Left cardiac atrium (tissue), 4 donors: ENCODE results near the gene RHNO1. TPM values are rescaled to one million over a fixed set of nuclear protein-coding genes. Genes with fewer than 3 reads are reported as not detected.

ENCODE experiments used
- ATAC-seq, 2 donors: fragments of 200-7000 bp; cut with Tn5 transposase; one replicate each; pipeline ENCODE4 v1.9.1; 2020; ENCODE audit warnings: mild to moderate bottlenecking in 2 of 2, moderate library complexity in 2 of 2
- DNase-seq: peaks from one replicate; pipeline ENCODE4 v3.0.0-alpha.2; 2020
- intact Hi-C, 2 donors: fragments of 100-400 bp; cut with DNase I; formaldehyde crosslinking; loops; one replicate each; pipeline versions ENCODE4 v1.14.1 to v1.15.1; 2022 to 2023
- long read RNA-seq: library from polyadenylated mRNA; unstranded; transcript quantifications from one replicate; pipeline ENCODE4 v2.0.0, GENCODE V29; 2021
- total RNA-seq, 2 donors: library from RNA; stranded (reverse); fragmentation: NEBNext Ultra II Directional; extraction: Animal tissue kit (Norgen Biotek cat#: 25700); gene quantifications; one replicate each; pipeline ENCODE4 v1.2.1, GENCODE V29; 2021
- donor health status: DM: no; HTN: yes; CAD: no.
- donor health status: DM: no; HTN: yes; CAD: no; lungs with severe emphysema.
- donor health status: DM: yes; HTN: yes; CAD: no.
- donor health status: Dilated cardiomyopathy.

Gene RHNO1
- 1 to 10 TPM; 7.2 to 9.4 TPM for total RNA-seq
- long read RNA-seq, transcript RHNO1-204 (3 exons, 1,870 nt), result major isoform, 11 of 17 reads
- long read RNA-seq, partial matches to known transcripts, result 1 of 17 reads
- long read RNA-seq, other reads (novel, unspliced or antisense), result 0 of 17 reads

DNA sequence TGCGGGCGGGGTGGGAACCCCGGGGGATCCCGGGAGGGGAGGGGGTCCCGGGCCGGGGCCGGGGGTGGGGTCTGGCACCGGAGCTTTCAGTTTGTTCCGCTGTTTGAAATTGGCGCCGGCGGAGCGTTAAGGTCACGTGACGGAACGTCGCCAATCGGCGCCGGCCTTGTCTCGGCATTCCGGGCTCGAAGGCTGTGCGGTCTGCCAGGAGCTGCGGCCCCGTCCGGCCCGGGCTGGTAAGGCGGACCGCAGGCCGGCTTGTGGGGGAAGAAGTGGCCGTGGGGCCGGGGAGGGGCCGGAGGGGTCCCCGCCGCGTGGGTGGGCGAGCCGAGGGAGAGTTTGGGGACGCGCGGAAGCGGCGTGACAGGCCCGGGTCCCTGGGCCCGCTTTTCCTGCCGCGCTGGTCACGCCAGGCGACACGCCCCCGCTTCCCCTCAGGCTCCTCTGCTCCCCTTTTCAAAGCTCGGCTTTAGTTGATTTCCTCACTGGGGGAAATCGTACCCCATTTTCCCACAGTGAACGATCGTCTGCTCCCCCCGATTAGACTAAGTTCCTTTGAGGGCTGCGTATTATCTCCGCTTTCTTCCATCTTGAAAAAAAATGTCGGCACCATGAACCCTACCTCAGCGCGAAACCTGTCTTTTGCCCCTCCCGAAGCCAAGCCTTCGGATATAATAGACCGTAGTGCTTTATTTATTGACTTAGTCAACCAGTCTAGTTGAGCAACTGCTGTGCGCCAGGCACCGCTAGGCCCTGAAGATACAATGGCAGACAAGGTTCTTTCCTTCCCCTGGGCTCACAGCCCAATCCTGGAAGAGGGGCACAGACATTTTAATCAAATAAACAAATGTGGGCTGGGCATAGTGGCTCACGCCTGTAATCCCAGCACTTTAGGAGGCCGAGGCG, at the start of gene RHNO1, which contains the start of gene FOXM1:
TSS of gene RHNO1 (plus strand) at position 177 of the 906 bp plus-strand sequence. CDS start 8,144 bp downstream, outside the sequence.
TSS of gene FOXM1 (minus strand) at position 128 of the 906 bp plus-strand sequence. CDS start 2,696 bp downstream, outside the sequence.
- intact Hi-C loops, result no loop called here
- DNase-seq (peak; percentile 92), ATAC-seq (peak; percentile 97 to 98)

DNA sequence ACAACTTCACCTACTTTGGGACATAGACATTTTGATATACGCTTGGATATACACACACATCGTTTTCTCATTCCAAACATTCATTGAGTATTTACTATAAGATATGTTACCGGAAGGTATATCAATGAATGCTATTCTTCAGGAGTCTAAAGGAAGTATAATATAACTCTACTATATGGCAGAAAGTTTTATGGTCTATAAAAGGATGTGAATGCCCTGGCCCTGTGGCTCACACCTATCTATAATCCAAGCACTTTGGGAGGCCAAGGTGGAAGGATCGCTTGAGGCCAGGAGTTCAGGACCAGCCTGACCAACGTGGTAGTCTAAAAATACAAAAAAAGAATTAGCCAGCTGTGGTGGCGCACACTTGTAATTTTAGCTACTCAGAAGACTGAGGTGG, 47.7 kb upstream of the RHNO1 start:
- DNase-seq (no peak), ATAC-seq (no peak)
- intact Hi-C loops, result no loop called here

DNA sequence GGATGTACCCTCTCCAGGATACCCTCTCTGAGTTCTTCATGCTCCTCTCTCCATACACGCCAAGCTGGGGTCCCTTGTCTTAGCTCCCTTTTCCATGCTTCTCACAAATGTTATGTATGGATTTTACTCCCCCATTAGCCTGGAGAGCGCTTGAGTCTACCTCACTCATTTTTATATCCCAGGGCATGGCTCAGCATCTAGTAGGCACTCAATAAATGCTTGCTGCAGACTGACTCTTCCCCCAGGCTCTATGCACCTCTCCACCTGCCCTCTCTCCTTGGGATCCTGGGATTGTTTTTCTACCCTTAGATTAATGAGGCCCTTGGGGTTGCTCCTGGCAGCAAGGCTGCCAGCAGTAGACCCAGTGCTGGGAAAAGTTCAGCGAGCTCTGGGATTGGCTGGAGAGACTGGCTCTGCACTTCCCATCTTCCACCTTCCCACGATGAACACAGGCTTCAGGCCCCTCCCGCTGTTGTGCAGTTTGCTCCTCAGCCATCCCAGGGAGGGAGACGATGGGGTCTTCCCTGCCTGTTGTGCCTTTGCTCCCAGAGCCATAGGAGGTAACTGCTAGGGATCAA, 44.4 kb upstream of the RHNO1 start:
- intact Hi-C loops, result no loop called here
- ATAC-seq (no peak), DNase-seq (no peak)

DNA sequence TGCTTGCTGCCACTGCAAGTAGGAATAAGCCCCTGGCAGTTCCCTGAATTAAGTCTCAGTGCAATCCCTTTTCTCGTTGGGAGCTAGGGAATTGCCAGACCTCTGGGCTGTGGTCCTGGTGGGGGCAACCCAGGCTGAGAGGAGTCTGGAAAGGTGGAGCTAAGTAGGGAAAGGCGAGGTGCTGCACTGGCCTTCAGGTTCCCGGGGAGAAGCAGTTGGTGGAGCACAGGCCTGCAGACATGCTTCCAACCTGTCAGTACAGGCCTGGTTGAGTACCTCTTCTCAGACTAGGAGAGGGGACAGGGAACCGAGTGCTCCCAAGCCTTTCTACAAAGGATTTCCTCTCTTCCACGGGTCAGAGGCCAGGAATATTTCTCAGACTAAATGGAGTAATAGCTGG, 43.7 kb upstream of the RHNO1 start:
- no peak for ATAC-seq

DNA sequence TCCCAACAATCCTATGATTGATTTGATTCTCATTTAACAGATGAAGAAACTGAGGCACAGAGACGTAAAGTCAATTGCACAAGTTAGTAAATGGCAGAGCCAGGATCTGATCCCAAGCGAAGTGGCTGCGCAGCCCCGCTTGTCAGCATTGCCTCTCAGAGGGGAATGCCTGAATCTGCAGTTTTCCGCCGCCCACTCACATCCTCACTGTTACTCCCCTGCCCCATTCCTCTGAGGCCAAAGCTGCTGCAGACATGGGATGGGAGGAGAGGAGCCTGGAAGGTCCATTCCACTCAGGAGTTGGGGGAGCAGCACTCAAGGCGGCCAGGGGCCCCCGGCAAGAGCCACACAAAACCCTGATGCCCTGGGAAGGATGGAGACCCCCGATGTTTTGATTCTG, 43.2 kb upstream of the RHNO1 start:
- DNase-seq (no peak), ATAC-seq (peak; percentile 25 to 47)
- intact Hi-C loops, result no loop called here

More for the DNA sequence above, 43.7 kb upstream of the RHNO1 start:
- DNase-seq, result no peak
- intact Hi-C loops, result no loop called here

DNA sequence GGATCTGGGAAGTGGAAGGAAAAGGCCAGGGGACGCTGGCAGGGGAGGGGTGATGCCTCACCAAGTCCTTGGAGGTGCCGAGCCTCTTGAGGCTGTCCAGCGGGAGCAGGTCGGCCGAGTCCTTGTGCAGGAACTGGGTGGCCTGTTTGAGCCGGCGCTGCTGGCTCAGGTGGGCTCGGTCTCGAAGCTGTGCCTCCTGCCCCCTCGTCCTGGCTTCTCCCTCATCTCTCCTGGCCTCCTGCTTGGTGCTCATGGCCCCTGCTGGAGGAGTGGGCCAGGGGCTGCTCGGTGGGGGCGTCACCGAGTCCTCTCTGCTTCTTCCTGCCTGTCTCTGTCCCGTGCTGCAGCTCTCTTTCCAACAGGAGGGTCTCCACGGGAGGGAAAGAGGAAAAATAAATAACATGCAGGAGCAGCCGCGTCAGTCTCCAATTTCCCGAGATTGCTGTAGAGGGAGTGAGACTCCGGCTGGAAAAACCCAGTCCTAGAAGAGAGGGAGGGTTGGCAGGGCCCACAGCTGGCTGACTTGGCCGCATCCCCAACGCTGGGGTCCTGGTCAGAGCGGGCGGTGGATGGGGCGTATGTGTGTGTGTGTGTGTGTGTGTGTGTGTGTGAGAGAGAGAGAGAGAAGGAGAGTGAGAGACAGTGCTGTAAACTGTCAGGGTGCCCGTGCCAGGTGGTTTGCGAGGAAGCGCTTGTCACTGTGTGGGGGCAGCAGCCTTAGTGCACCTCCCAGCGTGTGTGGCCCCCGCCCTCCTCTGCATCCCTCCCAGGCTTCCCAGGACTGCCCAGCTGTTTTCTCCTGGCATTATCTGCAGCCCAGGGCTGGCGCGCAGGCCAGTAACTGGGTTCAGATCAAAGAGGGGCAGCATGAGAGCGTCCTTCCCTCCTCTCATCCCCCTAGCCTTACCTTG, 42.2 kb upstream of the RHNO1 start, which contains the start of gene NRIP2:
TSS of gene NRIP2 (minus strand) at position 455 of the 911 bp plus-strand sequence. CDS start at position 403, 52 bp downstream.
- DNase-seq (peak; percentile 50), ATAC-seq (peak; percentile 71 to 80)
- intact Hi-C loops, result no loop called here

DNA sequence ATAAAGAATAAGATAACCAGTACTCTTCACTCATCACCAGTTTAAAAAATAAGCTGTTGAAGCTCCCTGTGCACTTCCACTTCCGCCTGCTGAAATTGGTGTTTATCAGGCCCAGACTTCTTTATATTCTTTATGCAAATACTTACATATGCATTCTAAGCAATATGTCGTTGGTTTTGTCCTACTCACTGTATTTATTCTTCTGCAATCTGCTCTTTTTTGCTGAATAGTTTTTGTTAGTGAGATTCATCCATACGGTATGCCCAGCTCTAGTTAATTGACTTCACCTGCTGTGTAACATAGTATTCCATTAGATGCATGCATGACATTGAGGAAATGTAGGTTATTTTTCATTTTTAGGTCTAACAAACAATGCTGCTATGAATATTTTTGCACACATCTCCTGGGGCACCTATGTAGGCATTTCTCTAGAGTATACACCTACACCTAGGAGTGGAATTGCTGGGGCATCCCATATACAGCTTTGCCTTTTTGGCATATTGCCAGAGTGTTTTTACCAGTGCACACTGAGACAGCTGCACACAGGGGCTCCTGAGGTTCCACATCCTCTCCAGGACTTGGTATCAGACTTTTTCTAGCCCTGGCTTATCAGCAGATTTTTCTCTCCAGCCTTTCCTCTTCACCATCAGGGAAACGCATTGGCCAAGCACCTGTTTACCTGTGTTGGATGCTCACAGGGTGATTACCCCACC, 41.2 kb upstream of the RHNO1 start:
- no peak for ATAC-seq
- intact Hi-C loops, result no loop called here
- no peak for DNase-seq

GRCh38 chr12:2836574-2836973, 40.4 kb upstream of the RHNO1 start:
- no peak for ATAC-seq
- intact Hi-C loops, result no loop called here
- DNase-seq, result no peak

- DNase-seq (no peak), ATAC-seq (no peak)
- intact Hi-C loops, result no loop called here
These were observed 35.9 kb upstream of the RHNO1 start for GRCh38 chr12:2841056-2841650.

- no peak for DNase-seq
- intact Hi-C loops, result no loop called here
- peak in 1 of 2 donors; percentile 12 for ATAC-seq
These were observed 34.1 kb upstream of the RHNO1 start for GRCh38 chr12:2842948-2843347.

GRCh38 chr12:2844786-2845185, 32.2 kb upstream of the RHNO1 start:
- DNase-seq, result no peak
- intact Hi-C loops, result no loop called here
- ATAC-seq, result no peak

GRCh38 chr12:2845280-2845679, 31.7 kb upstream of the RHNO1 start:
- DNase-seq, result peak; percentile 62
- ATAC-seq, result peak; percentile 41 to 60
- intact Hi-C loops, result no loop called here

- ATAC-seq (no peak), DNase-seq (no peak)
- intact Hi-C loops, result loop anchor here in 1 of 2 donors (10.0 kb wide), 1 partner anchor 183 kb away; no protein-coding TSS in a partner anchor
These were observed 25.1 kb upstream of the RHNO1 start for GRCh38 chr12:2851931-2852330.

DNA sequence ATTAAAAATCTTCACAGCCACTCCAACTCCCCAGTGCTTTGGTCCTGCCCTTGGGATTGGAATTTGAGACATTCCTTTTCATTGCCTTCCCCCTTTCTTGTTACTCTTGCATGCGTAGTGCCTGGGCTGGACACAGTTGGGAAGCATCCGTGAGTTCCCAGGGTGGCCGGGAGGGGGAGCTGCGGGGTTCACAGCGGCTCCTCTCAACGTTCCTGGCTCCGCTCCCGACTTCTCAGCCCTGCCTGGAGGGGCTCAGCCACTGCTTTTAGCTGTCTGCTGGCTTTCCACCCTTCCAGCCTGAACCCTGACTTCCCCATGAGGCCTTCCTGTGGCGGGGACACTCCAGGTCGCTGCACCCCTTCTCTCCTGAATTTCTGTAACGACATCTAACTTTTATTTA, 23.4 kb upstream of the RHNO1 start:
- DNase-seq (peak; percentile 89), ATAC-seq (peak; percentile 92)
- intact Hi-C loops, result loop anchor here in 1 of 2 donors (10.0 kb wide), 1 partner anchor 181 kb away; no protein-coding TSS in a partner anchor

DNA sequence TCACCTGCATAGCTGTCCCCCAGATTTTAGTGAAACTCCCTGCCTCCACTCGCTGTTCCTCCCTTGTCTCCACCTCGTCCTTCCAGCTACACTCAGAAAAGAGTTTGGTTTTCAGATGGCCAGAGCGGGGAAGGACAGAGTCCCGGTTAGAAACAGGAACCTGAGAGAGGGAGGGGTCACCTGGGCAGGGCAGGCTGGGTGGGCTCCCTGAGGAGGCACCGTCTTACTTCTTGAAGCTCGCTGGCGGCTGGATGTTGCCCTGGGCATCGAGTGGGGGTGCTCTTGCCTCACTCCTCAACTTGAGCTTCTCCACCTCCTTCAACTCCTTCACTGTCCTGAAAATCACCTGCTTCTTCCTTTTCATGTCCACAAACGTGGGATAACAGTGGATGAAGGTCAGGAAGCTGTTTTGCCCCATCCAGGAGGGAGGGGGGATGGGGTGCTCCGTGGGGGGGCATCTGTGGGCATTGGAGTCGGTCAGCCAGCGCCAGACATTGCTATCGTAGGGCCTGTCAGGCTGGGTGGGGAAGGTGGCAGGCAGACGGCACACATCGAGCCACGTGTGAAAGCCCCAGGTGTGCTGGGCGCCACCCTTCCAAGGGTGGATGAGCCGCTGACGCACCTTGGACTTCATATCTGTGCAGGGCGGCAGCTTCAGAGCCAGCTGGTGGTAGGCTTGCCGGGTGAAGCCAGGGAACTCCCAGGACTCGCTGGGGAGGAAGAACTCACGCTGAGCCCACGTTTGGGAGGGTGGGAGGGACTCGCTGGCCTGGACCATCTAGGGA, 22.2 kb upstream of the RHNO1 start:
- intact Hi-C loops, result loop anchor here in 1 of 2 donors (10.0 kb wide), 1 partner anchor 180 kb away; no protein-coding TSS in a partner anchor
- ATAC-seq (no peak), DNase-seq (no peak)

DNA sequence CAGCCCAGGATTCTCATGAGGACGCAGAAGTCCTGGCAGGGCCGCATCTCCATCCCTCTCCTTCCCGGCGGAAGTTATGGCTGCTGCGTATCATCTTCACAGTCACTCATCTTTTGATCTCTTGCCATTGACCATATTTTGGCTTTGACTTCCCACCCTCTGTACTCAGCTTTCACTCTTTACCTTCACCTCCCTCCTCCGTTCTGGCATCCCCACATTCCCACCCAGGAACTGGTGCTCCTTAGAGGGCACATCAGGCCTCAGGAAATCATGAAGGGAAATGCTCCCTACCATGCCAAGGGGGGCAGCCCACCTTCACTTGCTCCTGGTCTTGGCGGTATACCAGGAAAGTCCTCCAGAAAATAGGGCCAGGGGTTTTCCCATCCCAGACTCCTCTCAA, 21.5 kb upstream of the RHNO1 start:
- DNase-seq, result no peak
- intact Hi-C loops, result loop anchor here in 1 of 2 donors (10.0 kb wide), 1 partner anchor 179 kb away; no protein-coding TSS in a partner anchor
- no peak for ATAC-seq

DNA sequence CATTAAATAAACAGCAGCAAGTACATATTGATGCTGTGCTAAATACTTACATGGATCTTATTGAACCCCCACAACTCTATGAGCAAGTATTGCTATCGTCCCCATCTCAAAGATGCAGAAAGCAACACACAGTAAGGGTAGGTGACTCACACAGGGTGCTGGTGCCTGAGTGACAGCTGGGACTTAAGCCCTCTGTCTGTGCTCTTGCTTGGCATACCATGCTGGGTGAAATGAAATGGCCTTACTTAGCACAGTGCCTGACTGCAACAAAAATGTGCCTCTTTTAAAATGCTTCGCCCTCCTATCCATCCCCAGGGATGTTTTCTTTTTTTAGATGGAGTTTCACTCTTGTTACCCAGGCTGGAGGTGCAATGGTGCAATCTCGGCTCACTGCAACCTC, 21.0 kb upstream of the RHNO1 start:
- no peak for ATAC-seq
- DNase-seq, result no peak
- intact Hi-C loops, result loop anchor here in 1 of 2 donors (10.0 kb wide), 1 partner anchor 179 kb away; no protein-coding TSS in a partner anchor
